CD4-positive, alpha-beta T cell treated with Interleukin-4 for 4 hours (primary cell): ENCODE measurements around the gene HOMER2.
"Not testable (repeated sequence)": the region's sequence is repeated elsewhere in the genome, so short reads cannot be mapped to it uniquely, and the experiment has no call there.

Experiments used
- DNase-seq: peaks from one replicate; pipeline ENCODE4 v3.0.0-alpha.2; 2020

HOMER2 gene

DNA sequence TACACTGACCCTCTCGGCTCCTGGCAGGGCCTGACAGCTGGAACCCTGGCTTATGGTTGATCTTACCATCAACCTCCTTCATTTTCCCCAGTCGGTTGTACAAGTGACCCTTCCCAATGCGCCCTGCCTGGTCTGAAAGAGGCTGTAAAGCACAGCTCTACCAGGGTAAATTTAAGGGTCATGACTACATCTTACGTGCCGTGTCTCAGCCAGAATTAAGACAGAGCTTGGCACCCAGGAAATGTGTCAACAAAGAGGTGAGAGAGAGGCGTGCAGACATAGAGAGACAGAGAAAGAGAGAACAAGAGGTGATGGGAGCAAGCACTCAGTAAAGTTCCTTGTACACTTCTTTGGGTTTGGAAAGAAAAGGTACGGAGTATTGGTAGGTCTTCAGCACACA lies 28.8 kb downstream of the HOMER2 start:
- no peak for DNase-seq

DNA sequence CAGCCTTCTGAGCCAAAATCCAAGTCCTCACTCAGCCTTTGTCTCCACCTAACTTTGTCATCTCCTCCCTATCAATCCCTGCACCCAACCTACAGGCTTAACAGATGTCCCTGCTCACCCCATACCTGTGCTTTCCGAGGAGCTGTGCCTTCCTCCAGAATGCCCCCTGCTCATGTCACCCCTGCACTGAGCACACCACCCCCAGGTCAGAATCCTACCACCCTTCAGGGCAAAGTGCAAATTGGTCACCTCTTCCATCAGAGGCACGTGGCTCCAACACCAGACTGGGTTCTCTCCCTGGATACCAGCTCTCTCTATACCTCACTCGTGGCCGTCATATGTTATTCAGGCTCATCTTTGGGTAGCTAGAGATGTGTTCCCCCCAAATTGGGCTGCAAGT lies 29.8 kb downstream of the HOMER2 start:
- no peak for DNase-seq

DNA sequence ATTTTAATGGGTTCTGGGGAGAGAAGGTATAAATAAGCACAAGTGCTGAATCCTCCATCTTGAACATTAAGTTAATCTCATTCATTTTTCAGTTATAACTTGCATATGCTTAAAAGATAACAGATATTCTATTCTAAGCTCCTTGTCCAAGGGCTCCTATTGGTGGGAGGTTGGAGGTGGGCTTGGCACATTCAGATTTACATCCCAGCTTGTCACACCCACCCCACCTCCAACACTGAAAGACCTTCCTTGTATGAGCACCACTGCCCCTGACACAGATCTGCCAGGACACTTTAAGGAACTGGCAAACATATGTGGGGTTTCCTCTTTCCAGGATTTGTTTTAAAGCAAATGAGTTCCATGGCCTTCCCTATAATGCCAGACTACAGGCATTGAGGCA lies 30.6 kb downstream of the HOMER2 start:
- no peak for DNase-seq

DNA sequence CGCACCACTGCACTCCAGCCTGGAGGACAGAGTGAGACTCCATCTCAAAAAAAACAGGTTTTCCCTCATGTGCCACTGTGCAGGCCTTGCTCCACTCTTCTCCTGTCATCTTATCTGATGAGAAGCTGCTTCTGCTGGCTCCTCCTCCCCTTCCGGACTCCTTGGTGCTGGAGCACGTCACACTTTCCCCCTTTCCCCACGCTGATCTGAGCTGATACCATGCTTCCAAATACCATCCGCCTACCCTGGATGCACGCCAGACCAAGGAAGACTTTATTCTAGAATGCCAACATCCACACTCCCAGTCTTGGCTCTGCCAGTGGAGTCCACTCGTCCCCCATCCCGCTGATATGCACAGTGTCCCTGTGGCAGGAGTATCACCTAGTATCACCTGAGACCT lies 31.3 kb downstream of the HOMER2 start:
- no peak for DNase-seq

DNA sequence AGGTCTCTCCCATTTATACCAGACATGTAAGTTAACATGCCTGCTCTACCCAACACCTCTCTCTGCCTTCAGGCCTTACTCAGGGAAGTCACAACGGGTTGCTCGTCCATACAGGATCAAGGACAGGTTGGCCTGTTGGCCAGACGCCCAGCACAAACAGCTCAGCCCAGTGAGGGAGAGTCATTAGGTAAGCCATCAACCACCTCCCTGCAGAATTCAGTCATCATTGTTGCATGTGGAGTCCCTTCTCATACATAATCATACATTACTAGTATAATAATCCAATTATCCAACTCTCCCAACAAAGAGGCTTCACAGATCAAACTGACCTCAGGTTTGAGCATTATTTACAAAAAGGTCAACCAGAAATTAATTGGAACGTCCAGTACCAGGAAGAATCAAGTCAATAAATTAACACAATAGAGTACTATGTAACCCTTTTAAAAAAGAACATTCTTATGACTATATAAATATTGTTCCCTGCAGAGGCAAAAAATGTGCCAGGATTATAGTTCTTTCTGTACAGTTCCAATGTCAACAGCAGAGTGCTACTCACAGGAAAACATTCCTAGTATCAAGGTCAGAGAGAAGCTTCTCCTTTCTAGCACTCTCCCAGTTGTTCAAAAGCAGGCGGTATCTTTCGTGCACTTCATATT lies 33.2 kb downstream of the HOMER2 start:
- DNase-seq, result no peak

DNA sequence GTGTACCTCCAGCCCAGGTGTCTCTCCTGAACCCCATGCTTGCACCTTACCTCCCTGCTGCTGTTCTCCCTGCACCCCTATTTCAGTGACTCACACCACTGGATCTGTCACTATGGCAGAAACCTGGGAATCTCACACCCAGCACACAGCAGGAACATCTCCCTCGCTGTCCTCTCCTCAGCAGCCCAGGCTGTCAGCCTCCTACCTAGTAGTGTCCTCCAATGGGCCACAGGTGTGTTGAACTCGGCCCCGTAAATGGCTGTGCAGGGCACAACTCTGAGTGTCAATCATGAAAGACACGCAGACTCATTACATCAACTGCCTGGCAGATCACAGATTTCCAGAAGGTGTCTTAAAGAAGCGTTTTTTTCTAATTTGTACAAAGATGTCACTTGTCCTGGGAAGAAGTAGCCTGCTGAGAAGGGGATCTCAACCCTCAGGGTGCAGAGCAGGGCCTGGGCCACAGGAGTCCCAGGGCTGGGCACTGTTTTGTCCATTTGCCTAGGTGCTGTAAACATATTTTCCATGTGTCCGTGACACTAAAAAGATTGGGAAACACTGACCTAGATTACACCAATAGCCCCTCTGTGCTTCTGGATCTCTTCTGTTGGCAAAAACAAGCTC lies 33.8 kb downstream of the HOMER2 start:
- no peak for DNase-seq

DNA sequence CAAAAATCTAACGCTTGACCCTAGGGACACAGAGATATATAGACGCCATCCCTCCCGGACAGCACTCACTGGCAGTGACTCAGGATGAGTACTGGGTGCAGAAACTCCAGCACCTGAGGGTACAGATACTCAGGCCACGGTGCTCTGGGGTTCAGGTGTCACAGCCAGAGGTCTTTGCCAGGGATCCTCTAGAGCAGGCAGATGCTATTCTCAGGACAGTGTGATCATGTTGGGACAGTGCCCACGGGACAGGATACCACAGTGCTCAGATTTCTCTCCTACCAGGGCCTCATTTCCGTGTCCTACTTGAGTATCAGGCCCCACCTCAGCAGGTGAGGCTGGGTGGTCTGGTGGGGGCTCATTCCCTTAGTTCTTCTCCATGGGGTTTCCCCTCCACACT lies 34.4 kb downstream of the HOMER2 start:
- no peak for DNase-seq

DNA sequence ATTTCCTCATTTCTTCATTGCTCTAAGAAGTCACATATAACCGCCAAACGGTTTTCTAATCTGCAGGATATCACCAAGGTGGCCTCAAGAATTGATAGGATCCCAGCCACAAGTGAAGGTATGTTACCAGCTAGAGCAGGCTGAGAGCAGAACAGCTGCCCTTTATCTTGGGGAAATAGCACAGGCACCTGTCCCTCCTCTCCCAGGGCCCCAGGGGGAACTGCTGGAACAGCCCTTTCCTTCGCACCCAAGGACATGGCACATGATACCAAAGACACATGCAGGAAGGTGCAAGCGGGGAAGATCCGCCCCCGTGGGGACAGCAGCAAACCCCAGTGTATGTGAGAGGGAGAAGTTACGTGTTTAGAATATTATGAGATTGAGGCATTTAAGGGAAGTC lies 35.3 kb downstream of the HOMER2 start:
- no peak for DNase-seq

DNA sequence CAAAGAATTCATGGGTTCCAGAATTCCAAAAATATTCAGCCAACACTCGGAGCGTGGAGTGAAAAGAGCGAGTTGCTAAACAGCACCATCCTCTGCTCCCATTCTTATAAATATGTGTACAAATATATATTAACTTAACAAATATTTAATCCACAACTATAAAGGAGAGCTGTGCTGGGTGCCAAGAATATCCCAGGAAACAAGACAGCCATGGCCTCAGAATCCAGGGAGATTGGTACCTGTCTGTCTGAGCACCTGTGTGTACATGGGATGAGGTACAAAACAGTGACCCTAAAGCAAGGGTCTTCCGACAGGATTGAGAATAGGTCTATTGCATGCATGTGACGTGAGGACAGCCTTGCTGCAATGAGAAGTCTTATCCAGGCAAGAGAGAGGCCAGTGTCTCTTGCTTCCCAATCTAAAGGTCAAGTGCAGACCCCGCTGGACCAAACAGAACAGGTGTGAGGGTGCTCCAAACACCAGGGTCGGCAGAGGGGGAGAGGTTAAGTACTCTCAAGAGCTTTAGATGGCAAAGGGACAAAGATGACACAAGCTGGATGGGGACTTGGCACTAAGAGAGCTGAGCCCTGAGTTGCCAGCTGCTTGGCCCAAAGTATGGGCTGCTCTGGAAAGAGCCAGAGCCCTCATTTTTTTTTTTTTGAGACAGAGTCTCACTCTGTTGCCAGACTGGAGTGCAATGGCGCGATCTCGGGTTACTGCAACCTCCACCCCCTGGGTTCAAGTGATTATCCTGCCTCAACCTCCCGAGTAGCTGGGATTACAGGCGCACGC lies 36.2 kb downstream of the HOMER2 start:
- no peak for DNase-seq

DNA sequence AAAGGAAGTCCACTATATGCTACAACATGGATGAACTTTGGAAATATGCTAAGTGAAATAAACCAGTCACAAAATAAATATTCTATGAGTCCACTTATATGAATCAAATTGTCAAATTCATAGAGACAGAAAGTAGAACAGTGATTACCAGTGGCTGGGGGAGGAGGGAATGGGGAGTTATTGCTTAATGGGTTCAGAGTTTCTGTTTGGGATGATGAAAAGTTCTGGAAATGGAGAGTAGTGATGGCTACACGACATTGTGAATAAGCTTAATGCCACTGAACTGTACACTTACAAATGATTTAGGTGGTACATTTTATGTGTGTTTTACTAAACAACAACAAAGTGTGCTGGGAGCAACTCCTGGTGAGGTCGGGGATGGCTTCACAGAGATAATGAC lies 38.1 kb downstream of the HOMER2 start:
- DNase-seq, result no peak

DNA sequence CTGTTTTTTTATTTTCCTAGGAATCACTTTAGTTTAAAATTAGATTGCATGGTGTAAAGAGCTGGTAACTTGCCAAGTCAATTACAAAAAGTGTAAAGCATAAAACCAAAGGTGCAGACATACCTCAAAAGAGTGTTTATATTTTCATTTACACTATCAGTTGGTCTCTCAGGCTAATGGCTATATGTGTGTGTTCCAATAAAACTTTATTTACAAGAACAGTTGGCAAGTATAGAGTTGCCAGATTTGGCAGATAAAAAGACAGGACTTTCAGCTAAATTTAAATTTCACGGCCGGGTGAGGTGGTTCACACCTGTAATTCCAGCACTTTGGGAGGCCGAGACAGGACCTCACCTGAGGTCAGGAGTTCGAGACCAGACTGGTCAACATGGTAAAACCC lies 41.1 kb downstream of the HOMER2 start:
- no peak for DNase-seq

DNA sequence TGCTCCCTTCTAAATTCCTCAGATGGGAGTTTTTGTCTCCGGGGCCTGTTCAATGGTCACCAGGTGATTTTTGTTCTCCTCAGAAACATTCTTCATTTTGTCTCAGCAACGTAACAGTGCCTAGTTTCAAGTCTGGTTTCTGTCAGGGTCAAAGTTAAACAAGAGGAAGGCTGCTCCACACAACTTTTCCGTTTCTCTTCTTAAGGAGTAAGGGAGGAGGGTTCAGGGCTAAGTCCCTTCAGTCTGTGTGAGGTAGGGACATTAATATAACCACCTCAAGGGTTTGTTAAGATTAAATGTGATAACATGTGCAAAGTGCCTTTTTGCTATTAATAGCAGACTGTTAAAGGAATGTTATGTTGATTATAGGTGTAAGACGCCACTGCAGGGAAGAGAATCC lies 41.8 kb downstream of the HOMER2 start:
- no peak for DNase-seq

DNA sequence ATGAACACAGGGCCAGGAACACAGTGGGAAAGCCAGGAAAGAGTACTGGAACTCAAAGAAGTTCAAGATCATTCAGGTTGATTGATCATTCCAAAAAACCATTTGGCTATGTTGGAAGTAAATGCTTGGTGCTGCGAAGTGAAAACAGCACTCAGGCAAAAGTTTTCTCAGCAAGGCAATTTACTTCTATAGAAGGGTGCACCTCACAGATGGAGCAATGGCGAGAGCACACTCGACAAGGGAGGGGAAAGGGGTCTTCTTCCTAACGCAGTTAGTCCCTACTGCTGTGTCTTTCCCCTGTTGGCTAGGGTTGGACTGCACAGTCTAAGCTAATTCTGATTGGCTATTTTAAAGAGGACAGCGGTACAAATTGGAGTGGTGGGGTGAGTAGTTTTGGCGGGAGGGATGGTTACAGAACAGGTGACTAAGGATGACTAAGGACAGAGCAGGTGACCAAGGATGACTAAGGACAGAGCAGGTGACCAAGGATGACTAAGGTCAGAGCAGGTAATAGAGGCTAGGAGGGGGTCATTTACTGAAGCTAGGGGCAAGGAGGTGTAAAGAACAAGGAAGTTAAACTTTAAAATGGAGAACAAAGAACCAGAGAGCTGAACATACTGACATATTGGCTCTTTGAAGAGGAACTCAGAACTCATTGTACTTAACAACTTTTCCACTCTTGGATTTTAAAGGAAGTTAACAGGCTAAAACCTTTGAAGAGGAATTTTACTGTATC lies 43.3 kb downstream of the HOMER2 start:
- no peak for DNase-seq

DNA sequence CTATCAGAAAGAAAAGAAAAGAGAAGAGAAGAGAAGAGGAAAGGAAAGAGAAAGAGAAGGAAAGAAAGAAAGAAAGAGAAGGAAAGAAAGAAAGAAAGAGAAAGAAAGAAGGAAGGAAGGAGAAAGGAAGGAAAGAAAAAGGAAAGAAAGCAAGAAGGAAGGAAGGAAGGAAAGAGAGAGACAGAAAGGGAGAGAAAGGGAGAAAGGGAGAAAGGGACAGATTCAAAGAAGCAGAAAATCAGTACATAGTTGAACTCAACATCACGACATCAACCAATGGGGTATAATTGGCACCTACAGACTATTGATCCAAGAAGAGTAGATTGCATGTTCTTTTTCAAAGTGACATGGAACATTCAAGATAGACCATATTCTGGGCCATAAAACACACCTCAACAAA lies 45.2 kb downstream of the HOMER2 start:
- no peak for DNase-seq

DNA sequence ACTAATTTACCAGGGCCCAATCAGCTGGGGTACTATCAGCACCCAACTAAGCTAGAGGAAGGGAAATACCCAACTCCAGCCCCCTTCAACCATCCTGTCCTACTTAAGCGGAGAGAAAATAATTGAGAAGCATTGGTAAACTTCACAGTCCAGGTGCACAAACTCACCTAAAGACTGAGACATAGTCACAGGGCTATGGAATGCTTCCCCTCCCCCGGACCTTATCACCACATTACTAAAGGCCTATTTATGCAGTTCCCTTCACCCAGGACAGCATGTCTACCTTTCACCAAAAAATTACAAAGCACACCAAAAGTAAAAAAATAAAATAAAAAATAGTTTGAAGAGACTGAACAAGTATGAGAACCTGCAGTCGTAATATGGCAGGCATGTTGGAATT lies 47.9 kb downstream of the HOMER2 start:
- no peak for DNase-seq

DNA sequence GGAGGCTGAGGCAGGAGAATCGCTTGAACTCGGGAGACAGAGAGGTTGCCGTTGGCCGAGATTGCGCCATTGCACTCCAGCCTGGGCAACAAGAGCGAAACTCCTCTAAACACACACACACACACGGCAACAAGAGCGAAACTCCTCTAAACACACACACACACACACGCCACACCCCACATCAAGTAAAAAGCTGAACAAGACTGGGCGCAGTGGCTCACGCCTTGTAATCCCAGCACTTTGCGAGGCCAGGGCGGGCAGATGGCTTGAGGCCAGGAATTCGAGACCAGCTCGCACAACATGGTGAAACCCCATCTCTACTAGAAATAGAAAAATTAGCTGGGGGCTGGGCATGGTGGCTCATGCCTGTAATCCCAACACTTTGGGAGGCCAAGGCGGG lies 49.0 kb downstream of the HOMER2 start:
- DNase-seq, result no peak

DNA sequence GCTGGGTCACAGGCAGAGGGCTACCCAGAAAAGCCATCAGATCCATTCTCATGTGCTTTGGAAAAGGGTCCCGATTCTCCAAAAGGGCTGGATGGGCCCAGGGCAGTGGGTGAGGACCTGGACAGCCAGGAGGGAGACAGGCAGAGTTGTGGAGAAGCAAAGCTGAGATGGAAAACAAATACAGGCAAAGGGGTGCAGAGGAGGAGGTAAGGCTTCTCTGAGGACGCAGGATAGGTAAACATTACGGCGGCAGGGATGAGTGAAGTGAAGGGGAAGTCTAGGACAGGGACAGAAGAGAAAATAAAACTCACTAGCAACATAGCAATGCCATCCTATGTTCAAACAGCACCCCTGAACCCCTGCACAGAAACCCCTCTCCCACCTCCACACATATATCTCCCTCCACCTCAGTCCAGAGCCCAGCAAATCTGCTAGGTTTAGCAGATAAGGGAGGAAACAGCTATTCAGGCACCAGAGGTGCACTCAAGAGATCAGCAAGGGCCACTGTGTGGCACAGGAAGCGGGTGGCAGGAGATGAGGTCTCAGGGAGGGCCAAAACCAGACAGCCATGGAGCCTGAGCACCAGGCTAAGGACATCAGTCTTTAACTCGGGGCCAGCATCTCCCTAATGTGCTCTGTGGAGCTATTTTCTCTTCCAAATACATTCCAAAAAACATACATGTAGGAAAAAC lies 51.3 kb downstream of the HOMER2 start:
- DNase-seq, result no peak

DNA sequence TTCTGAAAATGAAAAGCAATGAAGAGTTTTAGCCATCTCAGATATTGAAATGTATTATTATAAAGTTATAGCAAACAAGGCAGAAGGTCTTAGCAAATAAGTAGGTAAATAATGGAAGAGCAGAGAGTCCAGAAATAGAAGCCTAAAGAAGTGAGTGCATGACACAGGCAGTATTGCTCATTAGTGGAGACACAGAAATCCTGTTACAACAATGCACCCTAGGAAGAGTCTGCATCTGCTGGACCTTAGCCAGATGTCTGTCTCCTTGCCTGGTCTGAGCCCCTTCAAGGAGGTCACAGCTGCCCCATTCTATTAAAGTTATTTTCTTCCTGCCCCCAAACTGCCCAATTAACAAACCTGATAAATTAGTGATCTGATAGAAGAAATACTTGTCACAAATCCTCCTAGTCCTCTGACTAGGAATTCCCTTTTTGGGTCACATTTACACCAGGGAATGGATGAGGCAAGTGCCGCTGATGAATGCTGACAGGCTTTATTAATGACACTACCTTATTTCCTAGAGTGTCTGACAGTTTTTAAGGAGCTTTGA lies 51.9 kb downstream of the HOMER2 start:
- no peak for DNase-seq

DNA sequence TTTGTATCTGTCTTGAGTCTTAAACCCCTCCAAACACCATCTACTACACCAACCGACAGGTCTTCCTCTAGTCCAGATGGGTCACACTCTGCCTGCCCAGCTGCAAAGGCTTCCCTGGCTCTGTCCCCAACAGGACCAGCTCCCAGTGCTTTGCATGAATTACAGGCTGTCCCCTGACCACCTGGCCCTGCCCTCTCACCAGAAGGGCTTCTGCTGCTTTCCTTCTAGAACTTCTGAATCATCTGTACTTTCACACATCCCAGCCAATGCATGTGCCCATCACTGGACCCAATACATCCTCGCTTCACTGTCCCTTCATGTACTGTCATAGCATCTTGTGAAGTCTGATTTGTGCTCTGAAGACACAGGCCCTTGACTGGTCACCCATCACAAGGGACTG lies 53.6 kb downstream of the HOMER2 start:
- DNase-seq, result no peak

DNA sequence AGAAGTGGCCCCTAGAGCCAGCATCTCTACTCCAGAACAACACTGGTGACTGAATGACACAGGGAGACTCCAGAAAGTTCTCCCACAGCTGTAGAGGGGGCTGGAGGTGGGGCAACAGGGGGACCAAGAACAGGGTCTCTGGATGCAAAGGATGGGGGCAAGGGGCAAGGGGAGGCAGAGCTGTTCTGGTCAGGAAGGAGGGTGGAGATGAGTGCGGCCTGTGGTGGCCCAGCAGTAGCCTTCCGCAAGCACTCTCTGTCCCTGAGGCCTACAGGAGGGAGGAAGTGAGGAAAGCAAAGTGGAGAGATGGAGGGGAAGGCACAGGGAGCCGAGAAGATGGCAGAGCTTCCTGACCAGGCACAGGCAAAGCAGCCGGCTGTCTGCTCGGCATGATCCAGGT lies 56.5 kb downstream of the HOMER2 start:
- DNase-seq, result no peak

DNA sequence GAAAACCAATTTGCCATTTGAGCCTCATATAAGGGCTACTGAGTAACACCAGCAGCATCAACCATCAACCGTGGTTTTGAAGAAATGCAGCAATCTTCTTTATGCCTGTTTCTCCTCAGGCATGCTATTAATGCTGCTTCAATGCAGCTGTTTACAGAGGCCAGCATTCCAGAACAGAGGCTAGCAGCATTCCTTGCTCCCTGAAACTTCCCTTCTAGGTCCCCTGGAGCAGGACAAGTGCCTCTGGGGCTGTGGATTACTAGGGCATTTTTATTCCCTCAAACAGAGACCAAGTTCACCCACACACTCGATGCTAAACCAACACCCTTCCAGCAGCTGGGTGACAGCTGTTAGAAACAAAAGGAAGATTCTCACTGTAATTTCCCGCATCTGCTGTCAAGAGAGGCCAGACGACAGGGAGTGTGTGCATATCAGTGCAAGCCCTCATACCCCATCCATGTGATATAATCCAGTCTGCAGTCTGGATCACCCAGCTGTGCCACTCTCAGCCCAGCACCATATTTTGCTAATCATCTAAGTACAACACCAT lies 57.5 kb downstream of the HOMER2 start:
- DNase-seq, result no peak

DNA sequence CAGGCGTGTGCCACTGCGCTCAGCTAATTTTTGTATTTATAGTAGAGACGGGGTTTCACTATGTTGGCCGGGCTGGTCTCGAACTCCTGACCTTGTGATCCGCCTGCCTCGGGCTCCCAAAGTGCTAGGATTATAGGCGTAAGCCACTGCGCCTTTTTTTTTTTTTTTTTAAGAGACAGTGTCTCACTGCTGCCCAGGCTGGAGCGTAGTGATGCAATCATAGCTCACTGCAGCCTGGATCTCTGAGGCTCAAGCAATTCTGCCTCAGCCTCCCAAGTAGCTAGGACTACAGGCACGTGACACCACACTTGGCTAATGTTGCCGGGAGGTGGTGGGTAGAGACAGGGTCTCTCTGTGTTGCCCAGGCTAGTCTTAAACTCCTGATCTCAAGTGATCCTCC lies 59.0 kb downstream of the HOMER2 start:
- DNase-seq, result not testable (repeated sequence)
